BJ (cell line): ENCODE results near the gene ALK. TPM values are rescaled to one million over a fixed set of nuclear protein-coding genes. Genes with fewer than 3 reads are reported as not detected.

Source experiments
- CTCF ChIA-PET: fragments of 350-600 bp; formaldehyde crosslinking; extraction: SDS; loops from one replicate; lab custom pipeline; 2021; ENCODE audit warnings: antibody characterized with exemption, inconsistent platforms; lab: Yijun Ruan, JAX
- POLR2A ChIA-PET: fragments of 300-600 bp; sonication (Branson Sonifier 250); formaldehyde crosslinking; extraction: SDS; loops from one replicate; lab custom pipeline; 2021; ENCODE audit warnings: antibody characterized with exemption; lab: Charles Lee
- DNase-seq: peaks from one replicate; pipeline ENCODE4 v3.0.0-alpha.2; 2011; ENCODE audit warnings: low read depth
- H3K27me3 ChIP-seq: 2 replicates; pipeline ENCODE4 v1.6.0; 2011; ENCODE audit warnings: low read length; ENCODE audit not compliant: control insufficient read depth, insufficient read depth
- H3K36me3 ChIP-seq: 2 replicates; pipeline ENCODE4 v1.5.1; 2011; ENCODE audit warnings: low read length; ENCODE audit not compliant: control insufficient read depth, insufficient read depth
- H3K4me3 ChIP-seq: 2 replicates; pipeline ENCODE4 v1.5.1; 2011; ENCODE audit warnings: low read depth, mild to moderate bottlenecking, control low read depth, low read length
- polyA plus RNA-seq: library from polyadenylated mRNA; depleted of rRNA; stranded (reverse); fragments of >200 nt; gene quantifications from 2 replicates; pipeline ENCODE4 v1.2.3, GENCODE V29; 2011
- TF ChIP-seq, protein P1 (sequence below): IDR thresholded peaks from 2 replicates; pipeline ENCODE4 v1.5.1; 2011; ENCODE audit warnings: low read depth, mild to moderate bottlenecking, control low read depth, inconsistent platforms, low read length, moderate library complexity; ENCODE audit not compliant: insufficient read depth

ALK gene
- polyA plus RNA-seq, 1 experiment = not detected

DNA sequence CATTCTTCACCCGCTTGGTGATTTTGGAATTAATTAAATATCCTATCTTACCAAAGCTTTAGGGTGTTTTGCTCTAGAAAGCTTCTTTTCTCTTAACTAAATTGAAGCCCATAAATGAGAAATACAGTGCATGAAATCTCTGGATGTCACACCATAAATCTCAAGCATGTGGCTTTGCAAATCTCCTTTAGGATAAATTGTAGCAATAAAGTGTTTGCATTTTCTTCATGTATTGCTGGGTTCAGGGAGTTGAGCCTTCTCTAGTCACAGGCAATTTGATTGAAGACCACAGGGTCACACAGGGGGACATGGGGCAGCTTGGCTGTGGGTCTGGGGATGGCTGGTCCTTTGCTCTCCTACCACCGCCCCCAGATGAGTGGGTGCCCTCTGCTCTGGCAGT, 442.0 kb downstream of the ALK start:
- Histone ChIP-seq H3K27me3 (no peaks in the 10 kb centered on the region), H3K36me3 (no peaks in the 10 kb centered on the region), H3K4me3 (no peak overlapping the region)
- TF ChIP-seq, protein P1, sequence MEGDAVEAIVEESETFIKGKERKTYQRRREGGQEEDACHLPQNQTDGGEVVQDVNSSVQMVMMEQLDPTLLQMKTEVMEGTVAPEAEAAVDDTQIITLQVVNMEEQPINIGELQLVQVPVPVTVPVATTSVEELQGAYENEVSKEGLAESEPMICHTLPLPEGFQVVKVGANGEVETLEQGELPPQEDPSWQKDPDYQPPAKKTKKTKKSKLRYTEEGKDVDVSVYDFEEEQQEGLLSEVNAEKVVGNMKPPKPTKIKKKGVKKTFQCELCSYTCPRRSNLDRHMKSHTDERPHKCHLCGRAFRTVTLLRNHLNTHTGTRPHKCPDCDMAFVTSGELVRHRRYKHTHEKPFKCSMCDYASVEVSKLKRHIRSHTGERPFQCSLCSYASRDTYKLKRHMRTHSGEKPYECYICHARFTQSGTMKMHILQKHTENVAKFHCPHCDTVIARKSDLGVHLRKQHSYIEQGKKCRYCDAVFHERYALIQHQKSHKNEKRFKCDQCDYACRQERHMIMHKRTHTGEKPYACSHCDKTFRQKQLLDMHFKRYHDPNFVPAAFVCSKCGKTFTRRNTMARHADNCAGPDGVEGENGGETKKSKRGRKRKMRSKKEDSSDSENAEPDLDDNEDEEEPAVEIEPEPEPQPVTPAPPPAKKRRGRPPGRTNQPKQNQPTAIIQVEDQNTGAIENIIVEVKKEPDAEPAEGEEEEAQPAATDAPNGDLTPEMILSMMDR = no peak
- CTCF ChIA-PET = interaction anchor here (1.0 to 1.5 kb wide), 2 partner anchors 9 to 11 kb away, joined by 3 to 5 read pairs; no protein-coding TSS in a partner anchor
- POLR2A ChIA-PET = no interaction called here
- no peak for DNase-seq

DNA sequence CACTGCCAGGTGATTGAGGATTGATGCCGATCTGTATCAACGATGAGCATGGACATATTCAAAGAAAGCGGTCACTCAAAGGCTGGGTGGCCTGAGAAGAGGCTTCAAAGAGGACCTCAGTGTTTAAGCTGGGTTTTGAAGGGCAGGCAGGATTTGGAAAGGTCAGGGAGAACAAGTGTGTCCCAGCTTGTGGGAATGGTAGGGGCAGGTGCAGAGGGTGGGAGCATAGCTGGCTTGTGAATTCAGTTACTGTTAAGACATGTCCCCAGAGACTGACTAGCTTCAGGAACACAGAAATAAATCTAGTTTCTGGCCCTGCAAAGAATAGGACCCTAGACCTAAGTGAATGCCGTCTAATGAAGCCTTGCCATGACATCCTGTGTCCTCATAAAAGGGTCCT, 442.7 kb downstream of the ALK start:
- CTCF ChIA-PET = interaction anchor here (0.6 to 1.5 kb wide), 4 partner anchors 8 to 115 kb away, joined by 3 to 5 read pairs (median 3); no protein-coding TSS in a partner anchor
- POLR2A ChIA-PET = no interaction called here
- Histone ChIP-seq H3K27me3 (no peaks in the 10 kb centered on the region), H3K36me3 (no peaks in the 10 kb centered on the region), H3K4me3 (no peak overlapping the region)
- no peak for DNase-seq
- TF ChIP-seq, protein P1 = no peak

DNA sequence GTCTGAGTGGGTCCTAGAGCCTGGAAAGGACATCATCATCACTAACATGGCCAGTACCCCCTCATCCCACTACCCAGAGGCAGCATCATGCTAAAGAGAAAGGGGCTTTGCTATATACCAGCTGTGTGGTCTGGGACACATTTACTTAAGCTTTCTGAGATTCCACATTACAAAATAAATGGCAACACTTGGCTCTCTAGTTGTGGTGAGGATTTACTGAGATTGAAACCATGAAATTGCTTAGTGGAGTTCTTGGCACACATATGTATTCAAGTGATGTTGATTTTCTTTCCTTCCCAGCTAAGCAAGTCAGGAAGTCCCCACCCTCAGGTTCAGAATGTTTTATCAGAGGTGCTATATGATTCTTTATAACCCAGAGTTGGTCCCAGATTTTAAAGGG, 444.2 kb downstream of the ALK start:
- no peak overlapping the region for H3K4me3 ChIP-seq
- no peaks in the 10 kb centered on the region for H3K36me3 ChIP-seq
- no peak for DNase-seq
- no peaks in the 10 kb centered on the region for H3K27me3 ChIP-seq
- TF ChIP-seq, protein P1 = no peak
- CTCF ChIA-PET = interaction anchor here (0.8 kb wide), 1 partner anchor 34 kb away, joined by 3 read pairs; no protein-coding TSS in a partner anchor
- POLR2A ChIA-PET = no interaction called here

DNA sequence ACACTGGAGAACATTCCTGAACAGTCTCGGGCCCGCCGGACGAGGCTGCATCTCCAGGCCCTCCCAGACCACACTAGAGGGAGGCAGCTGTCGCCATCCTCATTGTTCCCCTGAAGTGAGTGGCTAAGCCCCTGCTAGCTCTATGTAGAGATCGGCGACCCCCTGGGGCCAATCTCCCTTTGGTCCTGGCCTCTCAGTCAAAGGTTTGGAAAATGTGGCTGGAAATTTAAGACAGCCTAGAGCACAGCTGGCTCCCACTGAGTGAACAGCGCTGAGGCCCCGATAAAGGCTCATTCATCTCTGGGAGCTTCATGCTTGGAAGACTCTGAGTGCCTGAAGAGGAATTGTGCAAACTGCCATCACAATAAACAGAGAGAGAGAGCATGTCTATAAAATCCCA, 445.9 kb downstream of the ALK start:
- POLR2A ChIA-PET = interaction anchor here (0.6 kb wide), 1 partner anchor 47 kb away, joined by 3 read pairs; no protein-coding TSS in a partner anchor
- CTCF ChIA-PET = no interaction called here

DNA sequence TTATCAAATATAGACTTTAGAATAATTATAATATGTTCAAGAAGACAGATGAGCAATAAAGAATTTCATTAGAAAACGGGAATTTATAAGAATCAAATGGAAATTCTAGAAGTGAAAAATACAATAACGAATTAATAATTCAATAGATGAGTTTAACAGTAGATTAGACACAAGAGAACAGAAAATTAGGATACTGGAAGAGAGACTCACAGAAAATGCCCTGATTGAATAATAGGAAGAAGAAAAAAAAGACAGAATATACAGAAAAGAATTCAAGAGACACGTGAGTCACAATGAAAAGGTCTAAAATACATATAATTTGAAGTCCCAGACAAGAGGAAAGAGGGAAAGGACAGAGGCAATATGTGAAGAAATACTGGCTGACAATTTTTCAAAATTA, 451.4 kb downstream of the ALK start:
- H3K27me3 ChIP-seq = no peaks in the 10 kb centered on the region
- no peak for DNase-seq
- ChIA-PET POLR2A (no interaction called here), CTCF (interaction anchor here (0.9 kb wide), 1 partner anchor 9 kb away, joined by 3 read pairs; no protein-coding TSS in a partner anchor)
- H3K4me3 ChIP-seq = no peak overlapping the region
- TF ChIP-seq, protein P1 = no peak
- H3K36me3 ChIP-seq = no peaks in the 10 kb centered on the region

More for the DNA sequence above, 445.9 kb downstream of the ALK start:
- DNase-seq = no peak
- Histone ChIP-seq H3K36me3 (no peaks in the 10 kb centered on the region), H3K4me3 (no peak overlapping the region), H3K27me3 (no peaks in the 10 kb centered on the region)
- TF ChIP-seq, protein P1 = no peak
